Sigmoid colon (tissue), 4 donors: ENCODE data around the gene MGAM2.

Experiments
- CTCF ChIP-seq, 4 experiments: fragments of 450-650 bp in 3 of 4; fragments of 200-600 bp in 1 of 4; IDR thresholded peaks; one replicate each; pipeline ENCODE4 v1.5.1; 2016 to 2019; ENCODE audit warnings: antibody characterized with exemption in 4 of 4, mild to moderate bottlenecking in 3 of 4, moderate library complexity in 2 of 4
- POLR2A ChIP-seq, 2 donors: fragments of 450-650 bp; IDR thresholded peaks; one replicate each; pipeline ENCODE4 v1.6.1; 2016; ENCODE audit warnings: antibody characterized with exemption in 2 of 2, mild to moderate bottlenecking in 2 of 2, moderate library complexity in 2 of 2
- POLR2AphosphoS5 ChIP-seq, 4 donors: sonication (generic); formaldehyde crosslinking; IDR thresholded peaks; one replicate each; pipeline ENCODE4 v1.6.1; 2017; ENCODE audit warnings: antibody characterized with exemption in 4 of 4

- TF ChIP-seq CTCF (IDR thresholded peaks at IDR 0.05) (no peak), POLR2AphosphoS5 (IDR thresholded peaks at IDR 0.05) (no peak), POLR2A (IDR thresholded peaks at IDR 0.05) (no peak)
Observed at GRCh38 chr7:142150356-142150755, 38.8 kb downstream of the MGAM2 start.
